GM12801 (cell line): ENCODE measurements around the gene NLRX1.

Source experiments
- CTCF ChIP-seq: IDR thresholded peaks from one replicate; pipeline ENCODE4 v1.5.1; 2011; ENCODE audit warnings: control low read depth; ENCODE audit not compliant: insufficient read length; ENCODE audit errors: extremely low read depth

Gene NLRX1

GRCh38 chr11:119210050-119210449, 41.5 kb downstream of the NLRX1 start:
- TF ChIP-seq CTCF = no peak

- no peak for TF ChIP-seq CTCF
Measured at GRCh38 chr11:119218141-119218878, 49.8 kb downstream of the NLRX1 start.

- no peak for TF ChIP-seq CTCF
Measured at GRCh38 chr11:119222308-119222707, 53.8 kb downstream of the NLRX1 start.

GRCh38 chr11:119222891-119223290, 54.4 kb downstream of the NLRX1 start:
- TF ChIP-seq CTCF = no peak

GRCh38 chr11:119223856-119224255, 55.3 kb downstream of the NLRX1 start:
- no peak for TF ChIP-seq CTCF

GRCh38 chr11:119229288-119229672, 60.8 kb downstream of the NLRX1 start:
- no peak for TF ChIP-seq CTCF

GRCh38 chr11:119229741-119230140, 61.2 kb downstream of the NLRX1 start:
- TF ChIP-seq CTCF = no peak
